ENCODE results near the gene CCKAR. TPM values are rescaled to one million over a fixed set of nuclear protein-coding genes. Genes with fewer than 3 reads are reported as not detected.

The CCKAR gene
- polyA plus RNA-seq, 3 donors = not detected

DNA sequence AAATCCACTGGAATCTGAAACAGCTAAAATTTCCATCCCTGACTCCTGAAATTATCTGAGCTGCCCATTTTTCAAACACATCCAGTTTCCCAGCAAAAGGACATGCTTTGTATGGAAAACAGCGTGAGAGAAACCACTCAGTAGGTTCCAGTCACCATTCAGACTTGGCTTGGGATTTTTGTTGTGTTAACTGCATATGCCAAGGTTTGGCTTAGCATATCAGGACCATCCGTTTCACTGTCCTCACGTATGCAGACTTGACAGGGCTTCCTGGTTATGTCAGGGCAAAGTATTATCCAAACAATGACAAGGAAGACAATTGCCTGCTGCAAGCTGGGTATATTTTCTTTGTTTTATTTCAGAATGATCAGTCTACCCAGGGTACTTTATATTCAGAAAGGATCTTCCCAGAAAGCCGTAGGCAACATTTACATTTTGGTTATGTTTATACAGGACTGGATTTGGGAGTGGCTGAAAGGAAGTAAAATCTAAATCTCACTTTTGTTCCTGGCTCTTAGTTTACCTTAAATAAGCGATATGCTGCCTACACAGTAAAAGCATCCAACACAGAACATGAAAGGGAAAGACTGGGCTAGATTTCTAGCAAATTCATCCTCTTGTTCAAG lies 41.3 kb upstream of the CCKAR start:
- TF ChIP-seq, protein P1, sequence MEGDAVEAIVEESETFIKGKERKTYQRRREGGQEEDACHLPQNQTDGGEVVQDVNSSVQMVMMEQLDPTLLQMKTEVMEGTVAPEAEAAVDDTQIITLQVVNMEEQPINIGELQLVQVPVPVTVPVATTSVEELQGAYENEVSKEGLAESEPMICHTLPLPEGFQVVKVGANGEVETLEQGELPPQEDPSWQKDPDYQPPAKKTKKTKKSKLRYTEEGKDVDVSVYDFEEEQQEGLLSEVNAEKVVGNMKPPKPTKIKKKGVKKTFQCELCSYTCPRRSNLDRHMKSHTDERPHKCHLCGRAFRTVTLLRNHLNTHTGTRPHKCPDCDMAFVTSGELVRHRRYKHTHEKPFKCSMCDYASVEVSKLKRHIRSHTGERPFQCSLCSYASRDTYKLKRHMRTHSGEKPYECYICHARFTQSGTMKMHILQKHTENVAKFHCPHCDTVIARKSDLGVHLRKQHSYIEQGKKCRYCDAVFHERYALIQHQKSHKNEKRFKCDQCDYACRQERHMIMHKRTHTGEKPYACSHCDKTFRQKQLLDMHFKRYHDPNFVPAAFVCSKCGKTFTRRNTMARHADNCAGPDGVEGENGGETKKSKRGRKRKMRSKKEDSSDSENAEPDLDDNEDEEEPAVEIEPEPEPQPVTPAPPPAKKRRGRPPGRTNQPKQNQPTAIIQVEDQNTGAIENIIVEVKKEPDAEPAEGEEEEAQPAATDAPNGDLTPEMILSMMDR (IDR thresholded peaks at IDR 0.05) = no peak
- 88% methylated on average over 3 of the region's 5 CpGs for WGBS (ENCODE audit: insufficient coverage)
- Mint-ChIP-seq H3K4me1 (no peaks in the 10 kb centered on the region), H3K4me3 (no peak overlapping the region), H3K27ac (no peak overlapping the region), H3K36me3 (no peaks in the 10 kb centered on the region), H3K9me3 (peaks cover 0 to 6% (median 2%) of the 10 kb centered on the region in 7 donors), H3K27me3 (ENCODE audit: low read depth in 3 of 3) (peaks cover 3 to 5% (median 4%) of the 10 kb centered on the region in 3 donors)
- no peak for DNase-seq
- intact Hi-C loops (cut with micrococcal nuclease) = no loop called here
- no peaks in the 10 kb centered on the region for H3K9me3 ChIP-seq (replicated peaks in 1 of 2; ENCODE audit: control insufficient read depth in 1 of 2, insufficient read depth in 1 of 2, low read length in 2 of 2)
- H2AFZ ChIP-seq (ENCODE audit: insufficient read depth, low read depth, low read length, poor library complexity, severe bottlenecking) = no peak overlapping the region
- no peaks in the 10 kb centered on the region for H3K79me2 ChIP-seq (ENCODE audit: insufficient read depth, low read length)
- no peaks in the 10 kb centered on the region for H3K36me3 ChIP-seq (replicated peaks in 1 of 2; ENCODE audit: control insufficient read depth in 1 of 2, insufficient read depth in 2 of 2, low read length in 2 of 2)
- H3K4me3 ChIP-seq (replicated peaks in 1 of 3; ENCODE audit: low read depth in 2 of 3, low read length in 3 of 3) = no peak overlapping the region
- no peak overlapping the region for H3K4me2 ChIP-seq (replicated peaks; ENCODE audit: extremely low read depth, low read length, poor library complexity, severe bottlenecking)
- H3K9ac ChIP-seq (ENCODE audit: insufficient read depth, low read length, poor library complexity, severe bottlenecking) = no peak overlapping the region
- H3K4me1 ChIP-seq (ENCODE audit: control insufficient read depth in 1 of 2, insufficient read depth in 2 of 2, low read length in 2 of 2) = no peaks in the 10 kb centered on the region
- H4K20me1 ChIP-seq (ENCODE audit: insufficient read depth, low read length) = no peaks in the 10 kb centered on the region
- H3K27me3 ChIP-seq (ENCODE audit: control insufficient read depth in 2 of 2, insufficient read depth in 2 of 2, low read length in 2 of 2) = no peaks in the 10 kb centered on the region
- H3K27ac ChIP-seq (ENCODE audit: low read depth in 1 of 2, low read length in 2 of 2) = no peak overlapping the region

DNA sequence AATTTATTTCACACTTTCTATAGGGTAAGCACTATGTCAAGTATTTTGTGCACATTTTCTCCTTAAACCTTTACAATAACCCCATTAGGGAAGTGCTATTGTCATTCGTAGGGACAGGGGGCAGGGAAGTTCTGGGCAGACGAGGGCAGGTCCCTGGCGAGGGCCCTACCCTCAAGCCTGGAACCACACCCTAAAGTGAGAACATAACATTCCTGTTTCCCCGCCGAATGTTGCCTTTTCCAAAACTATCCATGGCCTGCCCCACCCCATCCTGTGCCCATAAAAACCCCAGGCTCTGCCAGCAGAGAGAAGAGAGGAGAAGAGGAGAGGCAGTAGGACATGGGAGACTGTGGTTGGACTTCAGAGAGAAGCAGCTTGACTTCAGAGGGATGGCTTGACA lies 39.8 kb upstream of the CCKAR start:
- Histone ChIP-seq H3K4me3 (replicated peaks in 1 of 3; ENCODE audit: low read depth in 2 of 3, low read length in 3 of 3) (no peak overlapping the region), H2AFZ (ENCODE audit: insufficient read depth, low read depth, low read length, poor library complexity, severe bottlenecking) (no peak overlapping the region), H3K9me3 (replicated peaks in 1 of 2; ENCODE audit: control insufficient read depth in 1 of 2, insufficient read depth in 1 of 2, low read length in 2 of 2) (no peaks in the 10 kb centered on the region), H4K20me1 (ENCODE audit: insufficient read depth, low read length) (no peaks in the 10 kb centered on the region), H3K36me3 (replicated peaks in 1 of 2; ENCODE audit: control insufficient read depth in 1 of 2, insufficient read depth in 2 of 2, low read length in 2 of 2) (no peaks in the 10 kb centered on the region), H3K27ac (ENCODE audit: low read depth in 1 of 2, low read length in 2 of 2) (no peak overlapping the region), H3K27me3 (ENCODE audit: control insufficient read depth in 2 of 2, insufficient read depth in 2 of 2, low read length in 2 of 2) (no peaks in the 10 kb centered on the region), H3K4me1 (ENCODE audit: control insufficient read depth in 1 of 2, insufficient read depth in 2 of 2, low read length in 2 of 2) (no peaks in the 10 kb centered on the region), H3K79me2 (ENCODE audit: insufficient read depth, low read length) (no peaks in the 10 kb centered on the region), H3K9ac (ENCODE audit: insufficient read depth, low read length, poor library complexity, severe bottlenecking) (no peak overlapping the region), H3K4me2 (replicated peaks; ENCODE audit: extremely low read depth, low read length, poor library complexity, severe bottlenecking) (no peak overlapping the region)
- H3K27me3 Mint-ChIP-seq (ENCODE audit: low read depth in 3 of 3) = peaks cover 4 to 8% (median 5%) of the 10 kb centered on the region in 3 donors
- H3K27ac Mint-ChIP-seq = no peak overlapping the region
- no peak overlapping the region for H3K4me3 Mint-ChIP-seq
- 90% methylated on average over 2 of the region's 5 CpGs for WGBS (ENCODE audit: insufficient coverage)
- H3K9me3 Mint-ChIP-seq = peaks cover 0 to 6% (median 2%) of the 10 kb centered on the region in 7 donors
- no peaks in the 10 kb centered on the region for H3K36me3 Mint-ChIP-seq
- no peak for DNase-seq
- H3K4me1 Mint-ChIP-seq = no peaks in the 10 kb centered on the region
- intact Hi-C loops (cut with micrococcal nuclease) = no loop called here
- TF ChIP-seq, protein P1 (IDR thresholded peaks at IDR 0.05) = no peak

All from CD14-positive monocyte (primary cell).